Thoracic aorta (tissue), 2 donors: ENCODE results near the gene LCE2B. TPM values are rescaled to one million over a fixed set of nuclear protein-coding genes. Genes with fewer than 3 reads are reported as not detected.
"Not testable (repeated sequence)": the region's sequence is repeated elsewhere in the genome, so short reads cannot be mapped to it uniquely, and the experiment has no call there.

ENCODE experiments used
- ATAC-seq: fragments of 150-250 bp; one replicate; pipeline ENCODE4 v1.8.0; 2017; ENCODE audit warnings: low read depth; ENCODE audit not compliant: insufficient number of reproducible peaks, low FRiP score
- DNase-seq: peaks from one replicate; pipeline ENCODE4 v3.0.0-alpha.2; 2020; ENCODE audit warnings: low spot score
- H3K27ac ChIP-seq, 2 donors: fragments of 200-600 bp; sonication (generic); 1 replicate in 1 of 2; 2 replicates in 1 of 2; pipeline ENCODE4 v1.5.1; 2016; ENCODE audit warnings: mild to moderate bottlenecking in 2 of 2, moderate library complexity in 2 of 2
- H3K27me3 ChIP-seq: fragments of 200-600 bp; sonication (generic); replicated peaks from 2 replicates; pipeline ENCODE4 v1.6.0; 2016; ENCODE audit warnings: mild to moderate bottlenecking; ENCODE audit not compliant: insufficient read depth
- H3K36me3 ChIP-seq: fragments of 200-600 bp; sonication (generic); one replicate; pipeline ENCODE4 v1.5.1; 2016
- H3K4me1 ChIP-seq, 2 donors: fragments of 200-600 bp; sonication (generic); 1 replicate in 1 of 2; 2 replicates in 1 of 2; pipeline versions ENCODE4 v1.5.1 to v1.6.0; 2016; ENCODE audit warnings: low read depth in 2 of 2, mild to moderate bottlenecking in 1 of 2; ENCODE audit not compliant: control insufficient read depth in 1 of 2
- H3K4me3 ChIP-seq: fragments of 200-600 bp; sonication (generic); 2 replicates; pipeline ENCODE4 v1.5.1; 2016; ENCODE audit warnings: mild to moderate bottlenecking
- H3K9me3 ChIP-seq: fragments of 200-600 bp; sonication (generic); 2 replicates; pipeline ENCODE4 v1.5.1; 2016
- CTCF ChIP-seq: fragments of 200-600 bp; sonication (generic); IDR thresholded peaks from one replicate; pipeline ENCODE4 v1.5.1; 2019; ENCODE audit warnings: antibody characterized with exemption
- total RNA-seq, 2 donors: library from RNA; depleted of rRNA; stranded (reverse); fragments of >200 nt; gene quantifications; one replicate each; pipeline versions ENCODE4 v1.1.0 to v1.2.3, GENCODE V29; 2016

LCE2B gene
- 1 to 10 TPM in 1 of 2 donors, not detected in 1; 2.4 TPM for total RNA-seq

GRCh38 chr1:152685823-152686222 is at the start of gene LCE2B:
Gene LCE2B, plus strand, starts transcription at chr1:152686123. Its CDS starts 721 bp downstream, at chr1:152686844.
- H3K4me1 ChIP-seq, DNase-seq, H3K4me3 ChIP-seq, H3K36me3 ChIP-seq, H3K9me3 ChIP-seq, ATAC-seq, H3K27me3 ChIP-seq, H3K27ac ChIP-seq: not testable (repeated sequence)

GRCh38 chr1:152640351-152640750 is 45.6 kb upstream of the LCE2B start:
- DNase-seq (no peak), ATAC-seq (no peak)
- Histone ChIP-seq H3K36me3 (no peaks in the 10 kb centered on the region), H3K27ac (no peak overlapping the region), H3K27me3 (no peaks in the 10 kb centered on the region), H3K9me3 (no peaks in the 10 kb centered on the region), H3K4me1 (no peaks in the 10 kb centered on the region), H3K4me3 (no peak overlapping the region)
- TF ChIP-seq CTCF = no peak

GRCh38 chr1:152643945-152644344 is 42.0 kb upstream of the LCE2B start:
- Histone ChIP-seq H3K4me3 (no peak overlapping the region), H3K9me3 (no peaks in the 10 kb centered on the region), H3K27ac (no peak overlapping the region), H3K36me3 (no peaks in the 10 kb centered on the region), H3K27me3 (no peaks in the 10 kb centered on the region), H3K4me1 (no peaks in the 10 kb centered on the region)
- TF ChIP-seq CTCF = no peak
- DNase-seq (no peak), ATAC-seq (no peak)

- H3K4me3 ChIP-seq = no peak overlapping the region
- H3K36me3 ChIP-seq = no peaks in the 10 kb centered on the region
- no peak for TF ChIP-seq CTCF
- H3K4me1 ChIP-seq = no peaks in the 10 kb centered on the region
- H3K9me3 ChIP-seq = no peaks in the 10 kb centered on the region
- no peak for DNase-seq
- no peaks in the 10 kb centered on the region for H3K27me3 ChIP-seq
- no peak for ATAC-seq
- H3K27ac ChIP-seq = no peak overlapping the region
Observed at GRCh38 chr1:152645146-152645545, 40.8 kb upstream of the LCE2B start.

- no peak for TF ChIP-seq CTCF
- no peak overlapping the region for H3K4me3 ChIP-seq
Observed at GRCh38 chr1:152646656-152647055, 39.3 kb upstream of the LCE2B start.

GRCh38 chr1:152654110-152654509 is 31.8 kb upstream of the LCE2B start:
- H3K4me3 ChIP-seq = no peak overlapping the region
- no peak for TF ChIP-seq CTCF
- H3K9me3 ChIP-seq = no peaks in the 10 kb centered on the region
- ATAC-seq (no peak), DNase-seq (no peak)
- peaks cover 0 to 4% of the 10 kb centered on the region in 2 donors for H3K4me1 ChIP-seq
- H3K27me3 ChIP-seq = no peaks in the 10 kb centered on the region
- H3K27ac ChIP-seq = no peak overlapping the region
- no peaks in the 10 kb centered on the region for H3K36me3 ChIP-seq

More at GRCh38 chr1:152646656-152647055, 39.3 kb upstream of the LCE2B start:
- no peak overlapping the region for H3K27ac ChIP-seq
- ATAC-seq = no peak
- no peaks in the 10 kb centered on the region for H3K4me1 ChIP-seq
- DNase-seq = no peak
- H3K9me3 ChIP-seq = no peaks in the 10 kb centered on the region
- H3K27me3 ChIP-seq = no peaks in the 10 kb centered on the region
- H3K36me3 ChIP-seq = no peaks in the 10 kb centered on the region
